ENCODE results near the gene GOSR2. TPM values are rescaled to one million over a fixed set of nuclear protein-coding genes. Genes with fewer than 3 reads are reported as not detected.
"Not testable (repeated sequence)": the region's sequence is repeated elsewhere in the genome, so short reads cannot be mapped to it uniquely, and the experiment has no call there.

The GOSR2 gene
- total and polyA plus RNA-seq, 12 donors = 14.4 to 69.2 (median 43.3) TPM

DNA sequence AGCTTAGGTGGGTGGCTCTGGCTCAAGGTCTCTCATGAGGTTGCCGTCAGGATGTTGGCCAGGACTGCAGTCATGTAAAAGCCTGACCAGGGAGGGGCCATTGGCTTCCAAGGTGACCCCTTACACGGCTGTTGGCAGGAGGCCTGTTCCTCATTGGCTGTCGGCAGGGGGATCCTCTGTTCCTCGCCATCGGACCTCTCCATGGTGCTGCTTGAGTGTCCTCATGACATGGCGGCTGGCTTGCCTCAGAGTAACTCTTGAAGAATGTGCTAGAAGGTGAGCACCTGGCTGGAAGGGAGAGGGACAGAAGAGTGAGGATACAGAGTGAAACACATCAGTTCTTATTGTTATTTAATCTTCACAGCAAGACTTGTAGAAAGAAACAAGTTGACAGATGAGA, 60.8 kb downstream of the GOSR2 start:
- H3K27me3 ChIP-seq = peaks cover 8% of the 10 kb centered on the region
- H3K27ac ChIP-seq = no peak overlapping the region
- DNase-seq = no peak
- H3K4me3 ChIP-seq = no peak overlapping the region
- no peak for TF ChIP-seq POLR2A (IDR thresholded peaks at IDR 0.05)
- TF ChIP-seq, protein P1, sequence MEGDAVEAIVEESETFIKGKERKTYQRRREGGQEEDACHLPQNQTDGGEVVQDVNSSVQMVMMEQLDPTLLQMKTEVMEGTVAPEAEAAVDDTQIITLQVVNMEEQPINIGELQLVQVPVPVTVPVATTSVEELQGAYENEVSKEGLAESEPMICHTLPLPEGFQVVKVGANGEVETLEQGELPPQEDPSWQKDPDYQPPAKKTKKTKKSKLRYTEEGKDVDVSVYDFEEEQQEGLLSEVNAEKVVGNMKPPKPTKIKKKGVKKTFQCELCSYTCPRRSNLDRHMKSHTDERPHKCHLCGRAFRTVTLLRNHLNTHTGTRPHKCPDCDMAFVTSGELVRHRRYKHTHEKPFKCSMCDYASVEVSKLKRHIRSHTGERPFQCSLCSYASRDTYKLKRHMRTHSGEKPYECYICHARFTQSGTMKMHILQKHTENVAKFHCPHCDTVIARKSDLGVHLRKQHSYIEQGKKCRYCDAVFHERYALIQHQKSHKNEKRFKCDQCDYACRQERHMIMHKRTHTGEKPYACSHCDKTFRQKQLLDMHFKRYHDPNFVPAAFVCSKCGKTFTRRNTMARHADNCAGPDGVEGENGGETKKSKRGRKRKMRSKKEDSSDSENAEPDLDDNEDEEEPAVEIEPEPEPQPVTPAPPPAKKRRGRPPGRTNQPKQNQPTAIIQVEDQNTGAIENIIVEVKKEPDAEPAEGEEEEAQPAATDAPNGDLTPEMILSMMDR (IDR thresholded peaks at IDR 0.05) = no peak
- intact Hi-C loops (cut with DNase I) = no loop called here
- no peaks in the 10 kb centered on the region for H3K36me3 ChIP-seq (replicated peaks in 1 of 2)
- WGBS, 4 donors = 61 to 80% (median 70%) methylated on average over 6 of the region's 6 CpGs
- H3K4me1 ChIP-seq (replicated peaks in 1 of 2) = peaks cover 5 to 8% of the 10 kb centered on the region in 2 donors
- H3K9me3 ChIP-seq (replicated peaks in 1 of 3) = no peaks in the 10 kb centered on the region

DNA sequence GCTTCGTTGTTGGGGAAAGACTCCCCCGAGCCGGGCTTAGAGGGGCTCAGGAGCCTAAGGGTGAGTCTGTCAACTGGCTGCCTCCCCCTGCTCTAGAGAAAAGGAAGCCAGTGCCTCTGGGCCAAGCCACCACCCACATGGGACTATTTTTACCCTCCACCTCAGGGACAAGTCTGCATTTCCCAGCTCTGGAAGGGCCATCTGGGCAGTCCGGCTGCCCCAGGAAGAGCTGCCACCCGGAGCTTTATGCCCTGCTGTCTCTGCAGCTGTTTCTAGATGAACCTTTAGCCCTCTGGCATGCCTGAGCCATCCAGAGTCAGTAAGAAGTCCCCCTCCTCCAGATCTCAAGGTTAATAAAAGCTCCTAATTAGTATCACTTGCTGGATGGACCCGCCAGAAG, 61.4 kb downstream of the GOSR2 start:
- WGBS, 4 donors = 44 to 73% (median 53%) methylated on average over 6 of the region's 6 CpGs

DNA sequence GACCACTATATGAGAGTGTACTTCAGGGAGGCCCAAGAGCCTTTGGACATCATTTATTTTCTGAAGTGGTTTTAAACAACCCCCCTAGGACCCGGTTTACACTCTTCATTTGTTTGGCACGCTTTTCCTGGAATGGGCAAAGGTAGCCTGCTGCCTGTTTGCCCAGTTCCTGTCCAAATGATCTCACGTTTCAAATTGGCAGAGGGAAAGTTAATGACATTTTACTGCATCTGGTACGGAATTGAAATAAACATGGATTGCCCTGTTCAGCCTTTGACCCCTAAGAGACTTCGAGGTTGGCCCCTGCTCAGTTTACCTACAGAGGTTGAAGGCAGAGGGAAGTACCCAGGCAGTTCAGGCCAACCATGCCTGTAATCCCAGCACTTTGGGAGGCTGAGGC, 61.9 kb downstream of the GOSR2 start:
- intact Hi-C loops (cut with DNase I) = no loop called here
- TF ChIP-seq POLR2A (IDR thresholded peaks at IDR 0.05) = no peak
- TF ChIP-seq, protein P1 (IDR thresholded peaks at IDR 0.05) = no peak
- Histone ChIP-seq H3K9me3 (replicated peaks in 1 of 3) (no peaks in the 10 kb centered on the region), H3K27ac (no peak overlapping the region), H3K4me3 (no peak overlapping the region), H3K36me3 (replicated peaks in 1 of 2) (no peaks in the 10 kb centered on the region), H3K4me1 (replicated peaks in 1 of 2) (no peaks in the 10 kb centered on the region), H3K27me3 (no peaks in the 10 kb centered on the region)
- 70 to 76% (median 75%) methylated on average over 5 of the region's 5 CpGs for WGBS, 4 donors
- DNase-seq = no peak

More for the DNA sequence above, 61.4 kb downstream of the GOSR2 start:
- no peak for DNase-seq
- Histone ChIP-seq H3K4me3 (no peak overlapping the region), H3K4me1 (replicated peaks in 1 of 2) (peaks cover 0 to 3% of the 10 kb centered on the region in 2 donors), H3K27me3 (peaks cover 3% of the 10 kb centered on the region), H3K36me3 (replicated peaks in 1 of 2) (no peaks in the 10 kb centered on the region), H3K9me3 (replicated peaks in 1 of 3) (no peaks in the 10 kb centered on the region), H3K27ac (no peak overlapping the region)
- no peak for TF ChIP-seq POLR2A (IDR thresholded peaks at IDR 0.05)
- TF ChIP-seq, protein P1 (IDR thresholded peaks at IDR 0.05) = no peak
- intact Hi-C loops (cut with DNase I) = no loop called here

DNA sequence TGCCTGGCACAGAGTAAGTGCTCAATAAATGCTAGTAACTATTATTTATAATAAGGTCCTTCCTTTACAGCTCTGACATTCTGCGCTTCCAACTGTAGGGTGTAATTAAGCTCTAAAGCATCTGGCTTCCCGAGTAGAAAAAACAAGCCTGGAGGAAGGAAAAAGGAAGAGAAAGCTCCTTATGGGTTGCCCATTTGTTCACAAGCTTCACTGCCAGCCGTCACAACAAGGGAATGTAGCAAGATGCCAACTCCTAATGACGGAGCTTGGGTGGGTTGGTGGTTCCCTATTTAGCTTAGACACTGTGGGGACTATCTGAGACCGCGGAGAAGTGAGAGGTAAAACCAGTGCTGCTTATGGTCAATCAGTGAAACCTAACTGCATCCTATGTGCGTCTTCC, 63.4 kb downstream of the GOSR2 start:
- WGBS, 4 donors = 83 to 88% (median 87%) methylated on average over 7 of the region's 7 CpGs
- no peaks in the 10 kb centered on the region for H3K36me3 ChIP-seq (replicated peaks in 1 of 2)

DNA sequence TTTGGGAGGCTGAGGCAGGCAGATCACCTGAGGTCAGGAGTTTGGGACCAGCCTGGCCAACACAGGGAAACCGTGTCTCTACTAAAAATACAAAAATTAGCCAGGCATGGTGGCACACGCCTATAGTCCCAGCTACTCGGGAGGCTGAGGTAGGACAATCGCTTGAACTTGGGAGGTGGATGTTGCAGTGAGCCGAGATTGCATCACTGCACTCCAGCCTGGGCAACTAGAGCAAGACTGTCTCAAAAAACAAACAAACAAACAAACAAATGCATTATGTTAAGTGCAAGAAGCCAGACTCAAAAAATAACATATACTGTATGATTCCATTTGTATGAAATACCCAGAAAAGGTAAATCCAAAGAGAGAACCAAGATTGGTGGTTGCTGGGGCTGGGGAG, 65.0 kb downstream of the GOSR2 start:
- H3K4me3 ChIP-seq; intact Hi-C loops (cut with DNase I); H3K27ac ChIP-seq; H3K27me3 ChIP-seq; H3K4me1 ChIP-seq (replicated peaks in 1 of 2); H3K36me3 ChIP-seq (replicated peaks in 1 of 2); DNase-seq; H3K9me3 ChIP-seq (replicated peaks in 1 of 3): not testable (repeated sequence)
- 82 to 86% (median 84%) methylated on average over 5 of the region's 5 CpGs for WGBS, 4 donors

More for the DNA sequence above, 63.4 kb downstream of the GOSR2 start:
- DNase-seq = no peak
- Histone ChIP-seq H3K4me1 (replicated peaks in 1 of 2) (no peaks in the 10 kb centered on the region), H3K27me3 (no peaks in the 10 kb centered on the region), H3K4me3 (no peak overlapping the region), H3K27ac (no peak overlapping the region), H3K9me3 (replicated peaks in 1 of 3) (no peaks in the 10 kb centered on the region)
- intact Hi-C loops (cut with DNase I) = no loop called here
- TF ChIP-seq, protein P1 (IDR thresholded peaks at IDR 0.05) = no peak
- no peak for TF ChIP-seq POLR2A (IDR thresholded peaks at IDR 0.05)
